Measurements from ENCODE around the gene NR1I2.

NR1I2 gene

DNA sequence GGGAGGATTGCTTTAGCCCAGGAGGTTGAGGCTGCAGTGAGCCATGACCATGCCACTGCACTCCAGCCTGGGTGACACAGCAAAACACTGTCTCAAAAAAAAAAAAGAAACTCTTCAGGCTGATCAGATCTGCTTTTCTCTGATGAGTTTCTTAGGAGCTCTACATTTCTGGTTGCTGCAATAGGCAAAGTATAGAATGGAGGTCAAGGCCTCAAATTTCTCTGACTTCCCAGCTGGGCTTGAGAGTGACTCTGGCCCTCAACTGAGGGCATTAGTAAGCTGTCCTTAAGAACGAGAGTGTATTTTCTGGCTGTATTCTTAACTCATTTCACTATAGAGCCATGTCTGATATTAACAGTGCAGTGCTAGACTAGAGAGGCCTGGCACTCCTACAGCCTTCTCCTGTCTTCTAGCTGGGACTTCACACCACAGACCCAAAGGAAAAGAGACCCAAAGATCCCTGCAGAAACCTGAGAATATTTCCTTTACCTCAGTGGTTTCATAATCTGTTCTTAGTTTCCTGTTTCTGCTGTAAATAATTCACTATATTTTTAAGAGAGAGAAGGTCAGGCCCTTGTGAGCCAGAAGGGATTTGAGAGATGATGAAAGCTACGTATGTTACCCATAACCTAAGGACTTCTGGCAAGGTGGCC is 2.0 kb upstream of the NR1I2 start:
- DNase-seq (ENCODE audit: low spot score) = no peak

DNA sequence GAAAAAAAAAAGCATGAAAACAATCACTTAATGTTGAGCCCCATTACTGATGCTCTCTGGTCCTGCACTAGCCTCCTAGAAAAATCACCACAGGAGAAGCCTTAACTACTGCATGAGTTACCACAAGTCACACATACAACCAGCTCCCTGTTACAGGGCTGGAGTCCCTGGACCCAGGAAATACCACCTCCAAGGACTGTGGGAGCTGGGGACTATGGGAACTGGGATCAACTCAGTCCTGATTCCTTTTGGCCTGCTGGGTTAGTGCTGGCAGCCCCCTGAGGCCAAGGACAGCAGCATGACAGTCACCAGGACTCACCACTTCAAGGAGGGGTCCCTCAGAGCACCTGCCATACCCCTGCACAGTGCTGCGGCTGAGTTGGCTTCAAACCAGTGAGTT is 559 bp downstream of the NR1I2 start:
- no peak for DNase-seq (ENCODE audit: low spot score)

DNA sequence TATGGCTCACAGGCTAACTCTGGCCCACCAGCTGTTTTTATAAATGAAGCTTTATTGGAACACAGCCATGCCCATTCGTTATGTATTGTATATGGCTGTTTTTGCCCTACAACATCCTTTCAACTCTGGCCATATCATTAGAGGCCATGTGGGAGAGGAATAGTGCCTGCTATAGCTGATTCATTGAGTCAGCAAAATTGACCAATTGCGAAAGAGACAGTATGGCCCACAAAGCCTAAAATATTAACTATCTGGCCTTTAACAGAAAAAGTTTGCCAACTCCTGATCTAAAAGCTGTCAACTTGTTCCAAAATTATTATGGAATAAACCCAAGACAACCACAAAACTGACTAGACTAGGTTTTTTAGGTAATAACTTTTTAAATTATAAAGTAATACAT is 1.4 kb downstream of the NR1I2 start:
- DNase-seq (ENCODE audit: low spot score) = no peak

- DNase-seq (ENCODE audit: low spot score) = no peak
Observed at GRCh38 chr3:119783883-119784282, 2.0 kb downstream of the NR1I2 start.

DNA sequence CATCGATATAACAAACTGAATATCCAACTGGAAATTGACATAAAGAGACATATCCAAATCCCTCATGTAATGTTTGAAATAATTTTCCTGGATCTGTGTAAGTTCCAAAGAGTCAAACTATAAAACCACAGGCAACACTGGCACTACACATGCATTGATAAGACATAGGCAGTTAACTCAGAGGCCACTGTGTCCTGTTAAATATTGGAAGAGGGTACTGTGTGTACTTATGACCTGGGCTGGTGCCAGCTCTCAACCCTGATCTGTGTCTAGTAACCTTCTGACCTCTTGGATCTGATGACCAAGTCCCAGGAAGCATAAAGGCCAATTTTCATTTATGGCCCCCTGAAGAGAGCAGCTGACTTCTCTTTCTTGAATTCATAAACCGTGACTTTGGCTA is 4.5 kb downstream of the NR1I2 start:
- no peak for DNase-seq (ENCODE audit: low spot score)

DNA sequence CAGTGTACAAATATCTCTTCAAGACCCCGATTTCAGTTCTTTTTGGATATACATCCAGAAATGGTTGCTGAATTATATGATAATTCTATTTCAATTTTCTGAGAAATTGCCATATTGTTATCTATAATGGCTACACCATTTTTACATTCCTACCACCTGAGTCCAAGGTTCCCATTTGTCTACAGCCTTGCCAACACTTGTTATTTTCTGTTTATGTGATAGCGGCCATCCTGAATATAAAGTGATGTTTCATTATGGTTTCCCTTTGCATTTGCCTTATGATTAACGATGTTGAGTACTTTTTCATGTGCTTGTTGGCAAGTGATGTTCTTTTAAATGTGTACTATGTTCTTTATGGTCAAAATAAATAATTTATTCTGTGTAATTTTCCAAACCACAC is 8.5 kb downstream of the NR1I2 start:
- no peak for DNase-seq (ENCODE audit: low spot score)

GRCh38 chr3:119792270-119792669 is 10.4 kb downstream of the NR1I2 start:
- DNase-seq (ENCODE audit: low spot score) = no peak

- DNase-seq (ENCODE audit: low spot score) = no peak
Observed at GRCh38 chr3:119794401-119794800, 12.5 kb downstream of the NR1I2 start.

DNA sequence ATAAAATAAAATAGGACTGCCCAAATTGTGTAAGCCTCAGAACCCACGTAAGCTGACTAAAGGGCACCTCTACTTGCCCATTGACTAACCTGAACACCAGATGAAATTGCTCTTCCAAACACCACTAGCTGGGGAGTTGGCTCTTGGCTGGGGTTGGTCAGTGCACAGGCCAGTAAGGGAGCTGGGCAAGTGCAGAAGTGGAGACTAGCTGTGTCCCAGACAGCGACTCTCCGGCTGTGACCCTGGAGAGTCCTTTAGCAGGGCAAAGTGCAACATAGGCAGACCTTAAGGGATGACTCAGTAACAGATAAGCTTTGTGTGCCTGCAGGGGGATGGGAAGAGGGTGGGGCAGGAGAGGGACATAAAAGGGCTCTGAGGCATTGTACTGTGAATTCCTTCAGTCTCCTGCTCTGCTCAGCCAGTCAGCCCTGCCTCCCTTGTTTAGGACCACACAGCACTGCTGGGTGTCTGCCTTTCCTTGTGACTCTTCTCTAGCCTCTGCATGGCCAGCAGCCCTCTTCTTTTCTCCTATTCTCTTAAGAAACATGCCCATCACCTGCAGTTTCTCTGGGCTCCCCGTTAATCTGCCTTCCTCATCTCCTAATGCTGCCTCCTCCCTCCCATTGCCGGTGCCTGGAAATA is 13.2 kb downstream of the NR1I2 start:
- DNase-seq (ENCODE audit: low spot score) = no peak

GRCh38 chr3:119795849-119796248 is 13.9 kb downstream of the NR1I2 start:
- no peak for DNase-seq (ENCODE audit: low spot score)

DNA sequence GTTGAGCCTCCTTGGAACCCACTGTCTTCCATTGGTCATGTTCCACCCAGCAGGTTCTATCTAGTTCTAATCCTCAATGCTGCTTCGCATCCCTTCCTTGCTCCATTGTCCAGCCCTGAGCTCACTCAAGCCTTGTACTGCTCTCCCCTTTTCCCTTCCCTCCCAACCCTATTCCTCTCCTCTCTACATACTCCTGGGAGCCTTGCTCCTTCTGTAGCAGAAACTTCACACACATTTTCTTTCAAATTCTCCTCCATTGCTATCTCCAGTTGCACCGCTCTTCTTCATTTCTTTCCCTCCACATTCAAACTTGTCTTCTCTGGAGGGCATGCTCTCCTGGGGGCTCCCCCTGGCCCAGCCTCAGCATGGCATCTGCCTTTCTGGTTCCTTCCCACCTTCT is 14.5 kb downstream of the NR1I2 start:
- DNase-seq (ENCODE audit: low spot score) = no peak

DNA sequence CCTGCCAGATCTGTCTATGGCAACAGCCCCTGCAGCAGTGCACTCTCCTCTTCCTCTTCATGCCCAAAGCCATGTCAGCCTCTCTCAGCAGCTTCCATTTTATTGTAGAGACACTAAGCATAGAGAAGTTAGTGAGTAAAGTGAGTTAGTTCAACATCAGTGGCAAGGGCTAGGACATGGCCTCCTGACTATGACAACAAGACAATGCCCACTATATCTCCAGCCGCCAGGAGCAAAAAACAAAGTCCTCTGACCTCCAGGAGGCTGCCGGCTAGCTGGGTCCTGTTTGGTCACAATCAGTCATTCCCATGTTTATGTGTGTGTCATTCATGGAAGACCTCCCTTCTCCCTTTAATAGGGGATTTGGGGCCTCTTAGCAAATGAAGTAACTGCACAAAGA is 14.9 kb downstream of the NR1I2 start:
- no peak for DNase-seq (ENCODE audit: low spot score)

GRCh38 chr3:119800844-119801243 is 18.9 kb downstream of the NR1I2 start:
- DNase-seq (ENCODE audit: low spot score) = no peak

DNA sequence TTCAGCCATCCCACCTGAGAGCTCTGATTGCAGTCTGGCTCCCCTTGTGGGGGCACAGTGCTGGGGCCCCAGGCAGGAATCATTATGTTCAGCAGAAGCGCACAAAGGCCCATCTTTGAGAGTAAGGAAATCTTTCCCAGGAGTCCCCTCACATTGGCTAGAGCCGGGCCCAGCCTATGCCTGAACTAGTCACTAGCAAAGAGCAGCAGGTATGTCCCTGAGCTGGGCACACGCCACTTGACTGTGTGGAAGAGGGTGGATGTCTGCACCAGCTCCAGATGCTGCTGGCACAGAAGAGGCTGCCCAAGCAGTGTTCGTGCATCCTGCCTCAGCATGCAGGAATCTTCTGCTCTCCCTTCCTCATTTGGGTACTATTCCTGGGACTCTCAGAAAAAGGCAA is 26.3 kb downstream of the NR1I2 start:
- no peak for DNase-seq (ENCODE audit: low spot score)

- no peak for DNase-seq (ENCODE audit: low spot score)
Observed at GRCh38 chr3:119808843-119809242, 26.9 kb downstream of the NR1I2 start.

DNA sequence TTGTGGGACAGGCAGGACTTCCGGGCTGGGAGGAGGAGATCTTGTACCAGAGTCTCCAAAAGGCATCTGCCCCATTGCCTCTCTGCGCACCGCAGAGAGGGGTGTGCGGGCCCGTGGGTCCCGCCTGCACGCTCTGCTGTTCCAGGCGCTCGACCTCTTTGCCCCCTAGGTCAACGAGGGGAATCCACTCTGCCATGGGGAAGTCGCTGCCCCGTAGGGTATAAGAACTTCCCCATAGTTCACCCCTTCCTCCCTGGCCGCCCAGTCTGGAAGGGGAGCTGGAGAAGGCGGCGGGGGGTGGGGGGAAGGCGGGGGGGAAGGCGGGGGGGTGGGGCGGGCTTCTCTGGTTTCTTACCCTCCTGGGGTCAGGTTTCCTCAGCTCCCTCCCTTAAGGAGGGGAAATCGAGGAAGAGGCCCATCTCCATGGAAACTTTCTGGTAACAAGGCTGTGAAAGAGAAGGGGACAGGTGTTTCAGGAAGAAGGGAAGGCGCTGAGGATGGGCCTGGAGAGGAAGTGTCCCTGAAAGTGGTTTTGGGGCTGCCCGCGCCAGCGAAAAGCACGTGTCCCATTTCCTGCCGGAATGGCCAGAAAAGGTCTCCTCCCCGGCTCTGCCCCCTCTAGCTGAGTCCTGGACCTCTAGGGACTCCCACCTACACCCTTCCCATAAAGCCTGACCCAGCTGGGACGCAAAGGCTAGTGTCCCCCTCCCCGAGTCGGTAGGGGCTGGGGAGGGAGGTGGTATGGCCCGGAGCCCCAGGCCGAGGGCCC is 27.5 kb downstream of the NR1I2 start:
- DNase-seq (ENCODE audit: low spot score) = no peak

GRCh38 chr3:119810018-119810435 is 28.1 kb downstream of the NR1I2 start:
- DNase-seq (ENCODE audit: low spot score) = no peak

- DNase-seq (ENCODE audit: low spot score) = no peak
Observed at GRCh38 chr3:119812491-119813058, 30.7 kb downstream of the NR1I2 start.

- DNase-seq (ENCODE audit: low spot score) = no peak
Observed at GRCh38 chr3:119815716-119816115, 33.8 kb downstream of the NR1I2 start.

GRCh38 chr3:119817071-119817470 is 35.2 kb downstream of the NR1I2 start:
- no peak for DNase-seq (ENCODE audit: low spot score)

DNA sequence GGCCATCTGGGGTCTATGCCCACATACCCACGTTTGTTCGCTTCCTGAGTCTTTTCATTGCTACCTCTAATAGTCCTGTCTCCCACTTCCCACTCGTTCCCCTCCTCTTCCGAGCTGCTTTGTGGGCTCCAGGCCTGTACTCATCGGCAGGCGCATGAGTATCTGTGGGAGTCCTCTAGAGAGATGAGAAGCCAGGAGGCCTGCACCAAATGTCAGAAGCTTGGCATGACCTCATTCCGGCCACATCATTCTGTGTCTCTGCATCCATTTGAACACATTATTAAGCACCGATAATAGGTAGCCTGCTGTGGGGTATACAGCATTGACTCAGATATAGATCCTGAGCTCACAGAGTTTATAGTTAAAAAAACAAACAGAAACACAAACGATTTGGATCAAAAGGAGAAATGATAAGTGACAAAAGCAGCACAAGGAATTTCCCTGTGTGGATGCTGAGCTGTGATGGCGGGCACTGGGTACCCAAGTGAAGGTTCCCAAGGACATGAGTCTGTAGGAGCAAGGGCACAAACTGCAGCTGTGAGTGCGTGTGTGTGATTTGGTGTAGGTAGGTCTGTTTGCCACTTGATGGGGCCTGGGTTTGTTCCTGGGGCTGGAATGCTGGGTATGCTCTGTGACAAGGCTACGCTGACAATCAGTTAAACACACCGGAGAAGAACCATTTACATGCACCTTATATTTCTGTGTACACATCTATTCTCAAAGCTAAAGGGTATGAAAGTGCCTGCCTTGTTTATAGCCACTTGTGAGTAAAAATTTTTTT is 35.9 kb downstream of the NR1I2 start:
- DNase-seq (ENCODE audit: low spot score) = no peak

DNA sequence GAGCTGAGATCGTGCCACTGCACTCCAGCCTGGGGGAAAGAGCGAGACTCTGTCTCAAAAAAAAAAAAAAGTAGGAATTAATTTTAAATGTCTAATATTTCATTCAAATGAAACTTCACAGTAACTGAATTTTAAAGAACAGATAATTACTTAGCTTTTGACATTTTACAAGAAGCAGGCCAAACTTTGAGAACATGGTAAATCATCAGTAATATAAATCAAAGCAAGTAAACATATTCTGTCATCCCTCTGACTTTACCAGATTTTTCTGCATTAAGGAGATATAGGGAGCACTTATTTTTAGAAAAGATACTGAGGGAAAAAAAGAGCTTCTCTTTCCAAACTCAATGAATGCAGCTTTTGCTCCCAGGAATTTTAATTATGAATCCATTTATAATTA is 37.0 kb downstream of the NR1I2 start:
- no peak for DNase-seq (ENCODE audit: low spot score)

Measured in NAMALWA (cell line).